ENCODE measurements around the gene CCDC87.

- TF ChIP-seq, protein P1, sequence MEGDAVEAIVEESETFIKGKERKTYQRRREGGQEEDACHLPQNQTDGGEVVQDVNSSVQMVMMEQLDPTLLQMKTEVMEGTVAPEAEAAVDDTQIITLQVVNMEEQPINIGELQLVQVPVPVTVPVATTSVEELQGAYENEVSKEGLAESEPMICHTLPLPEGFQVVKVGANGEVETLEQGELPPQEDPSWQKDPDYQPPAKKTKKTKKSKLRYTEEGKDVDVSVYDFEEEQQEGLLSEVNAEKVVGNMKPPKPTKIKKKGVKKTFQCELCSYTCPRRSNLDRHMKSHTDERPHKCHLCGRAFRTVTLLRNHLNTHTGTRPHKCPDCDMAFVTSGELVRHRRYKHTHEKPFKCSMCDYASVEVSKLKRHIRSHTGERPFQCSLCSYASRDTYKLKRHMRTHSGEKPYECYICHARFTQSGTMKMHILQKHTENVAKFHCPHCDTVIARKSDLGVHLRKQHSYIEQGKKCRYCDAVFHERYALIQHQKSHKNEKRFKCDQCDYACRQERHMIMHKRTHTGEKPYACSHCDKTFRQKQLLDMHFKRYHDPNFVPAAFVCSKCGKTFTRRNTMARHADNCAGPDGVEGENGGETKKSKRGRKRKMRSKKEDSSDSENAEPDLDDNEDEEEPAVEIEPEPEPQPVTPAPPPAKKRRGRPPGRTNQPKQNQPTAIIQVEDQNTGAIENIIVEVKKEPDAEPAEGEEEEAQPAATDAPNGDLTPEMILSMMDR (IDR thresholded peaks at IDR 0.05) = no peak
- no peak for TF ChIP-seq POLR2A (IDR thresholded peaks at IDR 0.05)
Observed at GRCh38 chr11:66614073-66614472, 21.2 kb upstream of the CCDC87 start.
